SK-N-SH (cell line): ENCODE measurements around the gene FMOD.

Source experiments
- MEF2A ChIP-seq: IDR thresholded peaks from 2 replicates; pipeline ENCODE4 v1.4.0; 2012; ENCODE audit warnings: low read depth, borderline replicate concordance
- RCOR1 ChIP-seq: fragments of 150-350 bp; IDR thresholded peaks from 2 replicates; pipeline ENCODE4 v1.6.1; 2017; ENCODE audit warnings: antibody characterized with exemption, low read length
- RFX5 ChIP-seq: IDR thresholded peaks from 2 replicates; pipeline ENCODE4 v1.6.1; 2012; ENCODE audit warnings: mild to moderate bottlenecking, improper control_type of control experiment, low read length
- TF ChIP-seq, protein P1 (sequence below): IDR thresholded peaks from 2 replicates; pipeline ENCODE4; 2012

DNA sequence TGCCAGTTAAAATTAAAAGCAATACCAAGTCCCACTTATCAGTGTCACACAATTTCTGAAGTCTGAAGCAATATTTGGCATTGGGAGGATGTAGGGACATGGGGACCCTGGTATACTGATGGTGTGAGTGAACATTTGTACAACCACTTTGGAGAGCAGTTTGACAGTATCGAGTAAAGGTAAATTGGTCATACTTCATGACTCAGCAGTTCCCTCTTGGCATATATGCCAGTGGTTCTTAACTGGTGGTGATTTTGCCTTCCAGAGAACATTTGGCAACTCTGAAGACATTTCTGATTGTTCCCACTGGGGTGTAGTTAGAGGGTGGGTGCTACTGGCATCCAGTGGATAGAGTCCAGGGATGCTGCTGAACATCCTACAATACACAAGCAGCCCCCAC is 19.7 kb downstream of the FMOD start:
- TF ChIP-seq MEF2A: no peak
- no peak for TF ChIP-seq RFX5
- TF ChIP-seq, protein P1, sequence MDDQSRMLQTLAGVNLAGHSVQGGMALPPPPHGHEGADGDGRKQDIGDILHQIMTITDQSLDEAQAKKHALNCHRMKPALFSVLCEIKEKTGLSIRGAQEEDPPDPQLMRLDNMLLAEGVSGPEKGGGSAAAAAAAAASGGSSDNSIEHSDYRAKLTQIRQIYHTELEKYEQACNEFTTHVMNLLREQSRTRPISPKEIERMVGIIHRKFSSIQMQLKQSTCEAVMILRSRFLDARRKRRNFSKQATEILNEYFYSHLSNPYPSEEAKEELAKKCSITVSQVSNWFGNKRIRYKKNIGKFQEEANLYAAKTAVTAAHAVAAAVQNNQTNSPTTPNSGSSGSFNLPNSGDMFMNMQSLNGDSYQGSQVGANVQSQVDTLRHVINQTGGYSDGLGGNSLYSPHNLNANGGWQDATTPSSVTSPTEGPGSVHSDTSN: no peak
- TF ChIP-seq RCOR1: no peak
